Caco-2 (cell line): ENCODE data around the gene KCNAB1. TPM values are rescaled to one million over a fixed set of nuclear protein-coding genes. Genes with fewer than 3 reads are reported as not detected.

Source experiments
- BruUV-seq: library from RNA; stranded (reverse); fragments of 400-500 nt; replicated peaks from 2 replicates; lab custom pipeline; 2021; lab: Mats Ljungman, UMichigan
- CTCF ChIA-PET: fragments of 300-600 bp; sonication (Branson Sonifier 250); formaldehyde crosslinking; loops from one replicate; lab custom pipeline; 2022; ENCODE audit warnings: antibody characterized with exemption; lab: Charles Lee
- POLR2A ChIA-PET: fragments of 300-600 bp; sonication (Branson Sonifier 250); formaldehyde crosslinking; loops from one replicate; lab custom pipeline; 2022; ENCODE audit warnings: antibody characterized with exemption; lab: Charles Lee
- DNase-seq, 2 experiments: peaks; one replicate each; pipeline versions ENCODE4 v3.0.0 to v3.0.0-alpha.2; 2020 to 2022
- H3K27me3 ChIP-seq: replicated peaks from 2 replicates; pipeline ENCODE4 v1.6.0; 2011; ENCODE audit warnings: low read length; ENCODE audit not compliant: control insufficient read depth, insufficient read depth
- H3K36me3 ChIP-seq: 2 replicates; pipeline ENCODE4 v1.5.1; 2011; ENCODE audit warnings: low read length; ENCODE audit not compliant: control insufficient read depth, insufficient read depth
- H3K4me1 ChIP-seq: fragments of 250-450 bp; sonication (Bioruptor Pico); 2 replicates; pipeline ENCODE4 v1.5.1; 2020; ENCODE audit warnings: mild to moderate bottlenecking
- H3K4me3 ChIP-seq: 2 replicates; pipeline ENCODE4 v1.5.1; 2011; ENCODE audit warnings: low read depth, mild to moderate bottlenecking, control low read depth, low read length
- H3K9me3 ChIP-seq: fragments of 250-450 bp; sonication (Bioruptor Pico); 2 replicates; pipeline ENCODE4 v1.5.1; 2020; ENCODE audit warnings: mild to moderate bottlenecking, moderate library complexity
- H3K27ac Mint-ChIP-seq: one replicate; pipeline ENCODE4 v1.8.0; 2022; ENCODE audit warnings: mixed read lengths; ENCODE audit not compliant: unreplicated experiment
- H3K27me3 Mint-ChIP-seq: one replicate; pipeline ENCODE4 v1.8.0; 2022; ENCODE audit warnings: mixed read lengths; ENCODE audit not compliant: insufficient read depth, unreplicated experiment
- H3K36me3 Mint-ChIP-seq: one replicate; pipeline ENCODE4 v1.8.0; 2022; ENCODE audit warnings: mild to moderate bottlenecking, mixed read lengths; ENCODE audit not compliant: insufficient read depth, unreplicated experiment
- H3K4me1 Mint-ChIP-seq: one replicate; pipeline ENCODE4 v1.8.0; 2022; ENCODE audit warnings: low read depth, mixed read lengths; ENCODE audit not compliant: unreplicated experiment
- H3K4me3 Mint-ChIP-seq: one replicate; pipeline ENCODE4 v1.8.0; 2022; ENCODE audit warnings: mild to moderate bottlenecking, moderate library complexity, mixed read lengths; ENCODE audit not compliant: unreplicated experiment
- H3K9me3 Mint-ChIP-seq: one replicate; pipeline ENCODE4 v1.8.0; 2022; ENCODE audit warnings: mixed read lengths; ENCODE audit not compliant: unreplicated experiment
- CTCF ChIP-seq, 2 experiments: fragments of 200-600 bp in 1 of 2; IDR thresholded peaks; 1 replicate in 1 of 2; 2 replicates in 1 of 2; pipeline versions ENCODE4 v1.5.1 to v1.8.0; 2011 to 2022; ENCODE audit warnings: antibody characterized with exemption in 1 of 2, control low read depth in 1 of 2, inconsistent platforms in 1 of 2, low read depth in 1 of 2, low read length in 1 of 2, mild to moderate bottlenecking in 1 of 2, moderate library complexity in 1 of 2; ENCODE audit not compliant: insufficient read depth in 1 of 2, severe bottlenecking in 1 of 2, unreplicated experiment in 1 of 2
- intact Hi-C: fragments of 100-400 bp; cut with micrococcal nuclease; formaldehyde crosslinking; loops from one replicate; pipeline ENCODE4 v1.10.0; 2022; ENCODE audit not compliant: unreplicated experiment
- total RNA-seq: library from RNA; stranded (reverse); gene quantifications from 2 replicates; pipeline ENCODE4 v1.2.3, GENCODE V29; 2022

The KCNAB1 gene
- total RNA-seq, 1 experiment from 2014 or later = 0.14 TPM

- no peak overlapping the region for H3K27ac Mint-ChIP-seq
- intact Hi-C loops = no loop called here
- no peak overlapping the region for H3K4me3 ChIP-seq
- peaks cover 1% of the 10 kb centered on the region; the same call in 1 of the 2 replicates for H3K27me3 ChIP-seq
- CTCF ChIA-PET = no interaction called here
- H3K4me1 Mint-ChIP-seq = no peaks in the 10 kb centered on the region
- no peaks in the 10 kb centered on the region for H3K36me3 ChIP-seq
- POLR2A ChIA-PET = no interaction called here
- no peaks in the 10 kb centered on the region for H3K9me3 ChIP-seq
- no peaks in the 10 kb centered on the region for H3K36me3 Mint-ChIP-seq
- no peaks in the 10 kb centered on the region for H3K9me3 Mint-ChIP-seq
- BruUV-seq = no TSS peak
- no peak for DNase-seq
- no peaks in the 10 kb centered on the region for H3K27me3 Mint-ChIP-seq
- no peak overlapping the region for H3K4me3 Mint-ChIP-seq
- TF ChIP-seq CTCF (IDR thresholded peaks at IDR 0.05; ENCODE audit: insufficient read depth in 1 of 2, low read depth in 1 of 2, low read length in 1 of 2, severe bottlenecking in 1 of 2, unreplicated experiment in 1 of 2) = no peak
- H3K4me1 ChIP-seq = no peaks in the 10 kb centered on the region
Observed at GRCh38 chr3:156351783-156352182, 231.4 kb downstream of the KCNAB1 start.

- Mint-ChIP-seq H3K9me3 (no peaks in the 10 kb centered on the region), H3K27me3 (no peaks in the 10 kb centered on the region), H3K4me1 (no peaks in the 10 kb centered on the region), H3K4me3 (no peak overlapping the region), H3K36me3 (no peaks in the 10 kb centered on the region), H3K27ac (no peak overlapping the region)
- no TSS peak for BruUV-seq
- intact Hi-C loops = no loop called here
- Histone ChIP-seq H3K36me3 (no peaks in the 10 kb centered on the region), H3K4me1 (no peaks in the 10 kb centered on the region), H3K27me3 (no peaks in the 10 kb centered on the region), H3K9me3 (no peaks in the 10 kb centered on the region), H3K4me3 (no peak overlapping the region)
- POLR2A ChIA-PET = no interaction called here
- CTCF ChIA-PET = no interaction called here
- no peak for TF ChIP-seq CTCF (IDR thresholded peaks at IDR 0.05; ENCODE audit: insufficient read depth in 1 of 2, low read depth in 1 of 2, low read length in 1 of 2, severe bottlenecking in 1 of 2, unreplicated experiment in 1 of 2)
- no peak for DNase-seq
Observed at GRCh38 chr3:156352728-156353127, 232.3 kb downstream of the KCNAB1 start.

DNA sequence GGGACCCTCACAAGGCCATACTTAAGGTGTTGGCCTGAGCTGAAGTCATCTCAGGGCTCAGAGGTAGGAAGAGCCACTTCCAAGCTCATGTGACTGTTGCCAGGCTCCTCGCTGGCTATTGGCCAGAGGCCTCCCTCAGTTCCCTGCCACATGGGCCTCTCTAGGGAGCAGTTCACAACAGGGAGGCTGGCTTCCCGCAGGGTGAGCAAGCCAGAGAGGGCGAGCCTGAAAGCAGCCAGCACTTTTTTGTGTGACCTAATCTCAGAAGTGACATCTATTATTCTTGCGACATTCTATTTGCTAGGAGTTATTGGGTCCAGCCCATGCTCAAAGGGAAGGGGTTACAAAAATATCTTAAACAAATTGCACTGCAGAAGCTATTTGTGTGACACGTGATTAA is 233.2 kb downstream of the KCNAB1 start:
- CTCF ChIA-PET = no interaction called here

More for the DNA sequence above, 233.2 kb downstream of the KCNAB1 start:
- POLR2A ChIA-PET = no interaction called here
- H3K27me3 Mint-ChIP-seq = no peaks in the 10 kb centered on the region
- H3K4me3 Mint-ChIP-seq = no peak overlapping the region
- H3K9me3 ChIP-seq = no peaks in the 10 kb centered on the region
- H3K4me1 Mint-ChIP-seq = no peaks in the 10 kb centered on the region
- H3K27me3 ChIP-seq = no peaks in the 10 kb centered on the region
- H3K9me3 Mint-ChIP-seq = no peaks in the 10 kb centered on the region
- H3K27ac Mint-ChIP-seq = no peak overlapping the region
- no peak overlapping the region for H3K4me3 ChIP-seq
- BruUV-seq = no TSS peak
- no peak for DNase-seq
- TF ChIP-seq CTCF (IDR thresholded peaks at IDR 0.05; ENCODE audit: insufficient read depth in 1 of 2, low read depth in 1 of 2, low read length in 1 of 2, severe bottlenecking in 1 of 2, unreplicated experiment in 1 of 2) = no peak
- intact Hi-C loops = no loop called here
- no peaks in the 10 kb centered on the region for H3K36me3 ChIP-seq
- H3K4me1 ChIP-seq = no peaks in the 10 kb centered on the region
- no peaks in the 10 kb centered on the region for H3K36me3 Mint-ChIP-seq
